ENCODE measurements around the gene MED16.

- TF ChIP-seq POLR2AphosphoS5 (IDR thresholded peaks at IDR 0.05; ENCODE audit: low read depth, low read length) (no peak), REST (IDR thresholded peaks at IDR 0.05; ENCODE audit: insufficient read depth in 1 of 2, low read depth in 2 of 2, low read length in 2 of 2) (no peak), TAF1 (IDR thresholded peaks at IDR 0.05; ENCODE audit: borderline replicate concordance, insufficient read depth, low read length) (no peak), FOXP2 (optimal IDR thresholded peaks at IDR 0.05; ENCODE audit: borderline replicate concordance, extremely low read depth, extremely low read length, insufficient read depth) (no peak)
Measured at GRCh38 chr19:929203-929890, 36.4 kb upstream of the MED16 start.

All from PFSK-1 (cell line).